ENCODE data around the gene SMC3. TPM values are rescaled to one million over a fixed set of nuclear protein-coding genes. Genes with fewer than 3 reads are reported as not detected.

Gene SMC3
- total RNA-seq, 2 donors from 2014 or later, result 66.0 to 75.9 TPM

DNA sequence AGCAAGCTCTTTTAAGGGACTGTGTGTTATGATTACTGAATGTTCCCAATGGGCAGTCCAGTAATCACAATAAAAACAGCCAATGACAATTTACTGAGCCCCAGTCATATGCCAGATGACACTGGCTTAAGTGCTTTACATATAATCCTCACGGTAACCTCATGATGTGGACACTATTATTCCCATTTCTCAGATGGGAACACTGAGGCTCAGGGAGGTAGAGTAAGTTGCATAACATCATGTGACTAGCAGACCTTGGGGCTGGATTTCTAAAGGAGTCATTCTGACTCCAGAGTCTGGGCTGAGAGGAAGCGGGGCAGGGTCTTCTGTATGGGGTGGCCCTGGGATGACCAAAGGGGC lies 69.1 kb downstream of the SMC3 start:
- Histone ChIP-seq H3K36me3 (ENCODE audit: control insufficient read depth, insufficient read depth, low read length) (no peaks in the 10 kb centered on the region), H3K27me3 (ENCODE audit: control insufficient read depth, insufficient read depth, low read length, poor library complexity, severe bottlenecking) (no peaks in the 10 kb centered on the region), H3K4me3 (ENCODE audit: low read length) (no peak overlapping the region), H3K4me1 (ENCODE audit: control insufficient read depth, insufficient read depth, low read length) (peaks cover 24% of the 10 kb centered on the region), H3K27ac (ENCODE audit: low read depth, low read length) (peak overlapping the region; percentile 28), H3K9ac (ENCODE audit: extremely low read depth, low read length, poor library complexity, severe bottlenecking) (peak overlapping the region; percentile 45), H3K9me3 (ENCODE audit: control insufficient read depth, low read length) (no peaks in the 10 kb centered on the region)
- Mint-ChIP-seq H3K36me3 (ENCODE audit: low read depth) (no peaks in the 10 kb centered on the region), H3K27ac (peak overlapping the region; percentile 87), H3K27me3 (ENCODE audit: insufficient read depth) (no peaks in the 10 kb centered on the region), H3K4me1 (peaks cover 34% of the 10 kb centered on the region), H3K9me3 (no peaks in the 10 kb centered on the region), H3K4me3 (peak overlapping the region; percentile 17)
- no peak for DNase-seq
- TF ChIP-seq, protein P1, sequence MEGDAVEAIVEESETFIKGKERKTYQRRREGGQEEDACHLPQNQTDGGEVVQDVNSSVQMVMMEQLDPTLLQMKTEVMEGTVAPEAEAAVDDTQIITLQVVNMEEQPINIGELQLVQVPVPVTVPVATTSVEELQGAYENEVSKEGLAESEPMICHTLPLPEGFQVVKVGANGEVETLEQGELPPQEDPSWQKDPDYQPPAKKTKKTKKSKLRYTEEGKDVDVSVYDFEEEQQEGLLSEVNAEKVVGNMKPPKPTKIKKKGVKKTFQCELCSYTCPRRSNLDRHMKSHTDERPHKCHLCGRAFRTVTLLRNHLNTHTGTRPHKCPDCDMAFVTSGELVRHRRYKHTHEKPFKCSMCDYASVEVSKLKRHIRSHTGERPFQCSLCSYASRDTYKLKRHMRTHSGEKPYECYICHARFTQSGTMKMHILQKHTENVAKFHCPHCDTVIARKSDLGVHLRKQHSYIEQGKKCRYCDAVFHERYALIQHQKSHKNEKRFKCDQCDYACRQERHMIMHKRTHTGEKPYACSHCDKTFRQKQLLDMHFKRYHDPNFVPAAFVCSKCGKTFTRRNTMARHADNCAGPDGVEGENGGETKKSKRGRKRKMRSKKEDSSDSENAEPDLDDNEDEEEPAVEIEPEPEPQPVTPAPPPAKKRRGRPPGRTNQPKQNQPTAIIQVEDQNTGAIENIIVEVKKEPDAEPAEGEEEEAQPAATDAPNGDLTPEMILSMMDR (conservative IDR thresholded peaks at IDR 0.05), result no peak
- 97 to 100% methylated on average over 1 to 2 of the region's 2 CpGs for whole genome bisulfite sequencing, 2 experiments (ENCODE audit: insufficient coverage in 1 of 2, insufficient read length in 1 of 2)

DNA sequence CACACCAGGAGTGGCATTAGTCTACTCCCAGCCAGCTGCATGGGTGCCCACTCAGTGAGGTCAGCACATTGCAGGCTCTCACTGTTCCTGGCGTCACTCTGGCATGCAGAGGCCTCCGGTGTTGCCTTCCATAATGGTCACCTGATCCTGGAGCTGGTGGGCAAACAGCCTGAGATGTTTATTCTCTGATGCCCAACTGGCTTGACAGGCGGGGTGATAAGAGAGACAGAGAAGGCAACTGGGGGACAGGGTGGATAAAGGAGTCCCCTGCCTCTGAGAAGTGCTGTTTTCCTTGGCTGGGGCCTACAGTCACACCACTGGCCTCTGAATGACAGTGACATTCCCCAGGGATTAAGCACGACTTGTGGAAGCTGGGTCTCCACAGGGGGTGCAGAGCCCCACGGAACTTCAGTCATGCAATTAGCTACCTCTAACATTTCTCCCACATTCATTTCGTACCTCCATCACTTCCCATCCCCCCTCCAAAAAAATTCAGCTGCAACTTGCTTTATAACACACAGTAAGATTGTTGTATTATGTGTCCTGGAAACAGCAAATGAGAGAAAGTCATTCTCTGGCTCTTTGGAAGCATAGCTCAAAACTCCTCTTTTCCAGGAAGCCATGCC lies 69.5 kb downstream of the SMC3 start:
- Histone ChIP-seq H3K4me3 (ENCODE audit: low read length) (no peak overlapping the region), H3K9ac (ENCODE audit: extremely low read depth, low read length, poor library complexity, severe bottlenecking) (peak overlapping the region; percentile 45), H3K36me3 (ENCODE audit: control insufficient read depth, insufficient read depth, low read length) (no peaks in the 10 kb centered on the region), H3K4me1 (ENCODE audit: control insufficient read depth, insufficient read depth, low read length) (peaks cover 26% of the 10 kb centered on the region), H3K27me3 (ENCODE audit: control insufficient read depth, insufficient read depth, low read length, poor library complexity, severe bottlenecking) (peaks cover 2% of the 10 kb centered on the region), H3K9me3 (ENCODE audit: control insufficient read depth, low read length) (no peaks in the 10 kb centered on the region), H3K27ac (ENCODE audit: low read depth, low read length) (peak overlapping the region; percentile 28)
- Mint-ChIP-seq H3K27ac (peak overlapping the region; percentile 87), H3K36me3 (ENCODE audit: low read depth) (no peaks in the 10 kb centered on the region), H3K4me3 (peak overlapping the region; percentile 17), H3K27me3 (ENCODE audit: insufficient read depth) (peaks cover 2% of the 10 kb centered on the region), H3K4me1 (peaks cover 38% of the 10 kb centered on the region), H3K9me3 (no peaks in the 10 kb centered on the region)
- DNase-seq, result peak; percentile 90
- TF ChIP-seq, protein P1 (conservative IDR thresholded peaks at IDR 0.05), result no peak
- 33 to 42% methylated on average over 3 to 6 of the region's 6 CpGs for WGBS, 2 experiments (ENCODE audit: insufficient coverage in 1 of 2, insufficient read length in 1 of 2)

DNA sequence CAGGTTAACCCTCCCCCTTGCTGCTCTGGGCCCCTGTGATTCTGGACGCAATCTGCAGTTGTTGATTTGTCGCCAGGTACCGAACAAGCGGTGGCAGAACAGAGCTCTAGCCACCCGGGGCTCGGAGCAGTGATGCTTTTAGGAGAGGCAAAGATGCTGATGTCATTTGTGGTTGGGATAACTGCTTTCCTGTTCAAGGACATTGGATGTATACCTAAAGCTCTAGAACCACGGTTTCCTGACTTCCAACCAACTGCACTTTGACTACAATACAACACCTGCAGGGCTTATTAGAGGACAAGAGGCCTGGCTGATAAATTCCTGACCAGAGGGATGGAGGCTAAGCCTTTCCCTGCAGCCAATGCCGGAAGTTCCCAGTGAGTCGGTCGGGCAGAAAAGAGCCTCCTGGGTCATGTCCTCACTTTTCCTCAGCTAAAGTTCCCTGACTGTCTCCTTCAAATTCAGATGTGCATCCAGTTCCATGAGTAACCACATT lies 70.1 kb downstream of the SMC3 start:
- H3K36me3 Mint-ChIP-seq (ENCODE audit: low read depth), result no peaks in the 10 kb centered on the region
- Histone ChIP-seq H3K27ac (ENCODE audit: low read depth, low read length) (peak overlapping the region; percentile 7), H3K27me3 (ENCODE audit: control insufficient read depth, insufficient read depth, low read length, poor library complexity, severe bottlenecking) (peaks cover 8% of the 10 kb centered on the region), H3K9me3 (ENCODE audit: control insufficient read depth, low read length) (no peaks in the 10 kb centered on the region), H3K36me3 (ENCODE audit: control insufficient read depth, insufficient read depth, low read length) (no peaks in the 10 kb centered on the region), H3K4me1 (ENCODE audit: control insufficient read depth, insufficient read depth, low read length) (peaks cover 26% of the 10 kb centered on the region), H3K4me3 (ENCODE audit: low read length) (no peak overlapping the region), H3K9ac (ENCODE audit: extremely low read depth, low read length, poor library complexity, severe bottlenecking) (peak overlapping the region; percentile 45)
- no peaks in the 10 kb centered on the region for H3K9me3 Mint-ChIP-seq
- peaks cover 5% of the 10 kb centered on the region for H3K27me3 Mint-ChIP-seq (ENCODE audit: insufficient read depth)
- H3K27ac Mint-ChIP-seq, result peak overlapping the region; percentile 87
- H3K4me1 Mint-ChIP-seq, result peaks cover 43% of the 10 kb centered on the region
- DNase-seq, result peak; percentile 84
- 30 to 41% methylated on average over 3 to 10 of the region's 10 CpGs for WGBS, 2 experiments (ENCODE audit: insufficient coverage in 1 of 2, insufficient read length in 1 of 2)
- TF ChIP-seq, protein P1 (conservative IDR thresholded peaks at IDR 0.05), result no peak
- H3K4me3 Mint-ChIP-seq, result peak overlapping the region; percentile 17
